SK-N-SH (cell line): ENCODE results near the gene GTF2F2. TPM values are rescaled to one million over a fixed set of nuclear protein-coding genes. Genes with fewer than 3 reads are reported as not detected.

ENCODE experiments used
- CTCF ChIA-PET: fragments of 300-600, 350-600 bp; formaldehyde crosslinking; extraction: SDS; loops from one replicate; lab custom pipeline; 2021; lab: Yijun Ruan, JAX
- POLR2A ChIA-PET: fragments of 350-600 bp; sonication (Branson Sonifier 250); formaldehyde crosslinking; extraction: SDS; loops from one replicate; lab custom pipeline; 2020; ENCODE audit warnings: antibody characterized with exemption, inconsistent platforms; lab: Yijun Ruan, JAX
- DNase-seq: peaks from one replicate; pipeline ENCODE4 v3.0.0; 2012
- H2AFZ ChIP-seq: fragments of 200-600 bp; sonication (generic); 2 replicates; pipeline ENCODE4 v1.8.1; 2016; ENCODE audit warnings: antibody characterized with exemption, mild to moderate bottlenecking, low read depth
- H3F3A ChIP-seq: fragments of 200-600 bp; sonication (generic); replicated peaks from 2 replicates; pipeline ENCODE3; 2016; ENCODE audit warnings: antibody characterized with exemption, mild to moderate bottlenecking; ENCODE audit not compliant: insufficient read depth
- H3K27ac ChIP-seq, 2 experiments: fragments of 200-500 bp in 1 of 2; fragments of 200-600 bp in 1 of 2; sonication (Bioruptor generic) in 1 of 2; sonication (generic), shearing (Covaris generic) in 1 of 2; 2 replicates each; pipeline versions ENCODE4 v1.5.1 to v1.6.1; 2014 to 2016; ENCODE audit warnings: low read depth in 2 of 2, inconsistent platforms in 1 of 2, low read length in 1 of 2, mild to moderate bottlenecking in 1 of 2, mixed read lengths in 1 of 2
- H3K27me3 ChIP-seq: fragments of 200-600 bp; sonication (generic), shearing (Covaris generic); 2 replicates; pipeline ENCODE4 v1.6.1; 2016; ENCODE audit warnings: mixed run types; ENCODE audit not compliant: insufficient read depth
- H3K36me3 ChIP-seq, 2 experiments: fragments of 200-500 bp in 1 of 2; fragments of 200-600 bp in 1 of 2; sonication (Bioruptor generic) in 1 of 2; sonication (generic) in 1 of 2; replicated peaks in 1 of 2; 2 replicates each; pipeline versions ENCODE3 to v1.5.1; 2014 to 2016; ENCODE audit warnings: low read length in 1 of 2, mild to moderate bottlenecking in 1 of 2; ENCODE audit not compliant: insufficient read depth in 2 of 2, control insufficient read depth in 1 of 2
- H3K4me1 ChIP-seq, 2 experiments: fragments of 200-500 bp in 1 of 2; fragments of 200-600 bp in 1 of 2; sonication (Bioruptor generic) in 1 of 2; sonication (generic), shearing (Covaris generic) in 1 of 2; 2 replicates each; pipeline versions ENCODE4 v1.5.1 to v1.6.1; 2014 to 2016; ENCODE audit warnings: low read depth in 1 of 2, low read length in 1 of 2, mixed run types in 1 of 2; ENCODE audit not compliant: insufficient read depth in 2 of 2, control insufficient read depth in 1 of 2
- H3K4me2 ChIP-seq: fragments of 200-600 bp; sonication (generic), shearing (Covaris generic); 2 replicates; pipeline ENCODE4 v1.6.1; 2017; ENCODE audit warnings: mixed run types
- H3K4me3 ChIP-seq, 2 experiments: fragments of 200-500 bp in 1 of 2; fragments of 200-600 bp in 1 of 2; sonication (Bioruptor generic) in 1 of 2; sonication (generic), shearing (Covaris generic) in 1 of 2; 2 replicates each; pipeline versions ENCODE4 v1.5.1 to v1.8.1; 2014 to 2016; ENCODE audit warnings: low read depth in 2 of 2, inconsistent platforms in 1 of 2, low read length in 1 of 2, mild to moderate bottlenecking in 1 of 2, mixed read lengths in 1 of 2, moderate library complexity in 1 of 2
- H3K79me2 ChIP-seq: fragments of 200-600 bp; sonication (generic); 2 replicates; pipeline ENCODE4 v1.8.1; 2017; ENCODE audit warnings: mild to moderate bottlenecking; ENCODE audit not compliant: insufficient read depth
- H3K9ac ChIP-seq: fragments of 200-600 bp; sonication (generic); 2 replicates; pipeline ENCODE4 v1.6.1; 2017; ENCODE audit warnings: mixed run types
- H3K9me2 ChIP-seq: fragments of 200-600 bp; sonication (generic); 2 replicates; pipeline ENCODE4 v1.6.1; 2017; ENCODE audit warnings: mixed run types
- H3K9me3 ChIP-seq: fragments of 200-600 bp; sonication (generic); 2 replicates; pipeline ENCODE4 v1.6.1; 2017; ENCODE audit warnings: mixed run types, mild to moderate bottlenecking, moderate library complexity
- H4K20me1 ChIP-seq: fragments of 200-600 bp; sonication (generic); 2 replicates; pipeline ENCODE4 v1.6.1; 2017; ENCODE audit warnings: mild to moderate bottlenecking, mixed run types; ENCODE audit not compliant: insufficient read depth
- ELF1 ChIP-seq: IDR thresholded peaks from 2 replicates; pipeline ENCODE4 v1.4.0; 2012
- FOXM1 ChIP-seq: IDR thresholded peaks from 2 replicates; pipeline ENCODE4 v1.4.0; 2012; ENCODE audit warnings: low read depth, mild to moderate bottlenecking
- GABPA ChIP-seq: IDR thresholded peaks from 2 replicates; pipeline ENCODE4 v1.4.0; 2012; ENCODE audit warnings: low read depth, mild to moderate bottlenecking
- GATA2 ChIP-seq: sonication (generic); formaldehyde crosslinking; IDR thresholded peaks from 2 replicates; pipeline ENCODE4 v1.5.0; 2020; ENCODE audit warnings: mild to moderate bottlenecking, missing genetic modification reagents
- JUND ChIP-seq: IDR thresholded peaks from 2 replicates; pipeline ENCODE4 v1.4.0; 2012
- MEF2A ChIP-seq: IDR thresholded peaks from 2 replicates; pipeline ENCODE4 v1.4.0; 2012; ENCODE audit warnings: low read depth, borderline replicate concordance
- MXI1 ChIP-seq: IDR thresholded peaks from 2 replicates; pipeline ENCODE4 v1.6.1; 2012; ENCODE audit warnings: mild to moderate bottlenecking, low read depth, low read length, improper control_type of control experiment
- NFIC ChIP-seq: IDR thresholded peaks from 2 replicates; pipeline ENCODE4 v1.4.0; 2012; ENCODE audit warnings: borderline replicate concordance
- POLR2AphosphoS5 ChIP-seq: IDR thresholded peaks from 2 replicates; pipeline ENCODE4 v1.6.1; 2012; ENCODE audit warnings: low read depth, low read length
- RAD21 ChIP-seq: IDR thresholded peaks from 2 replicates; pipeline ENCODE4 v1.6.1; 2012; ENCODE audit warnings: mild to moderate bottlenecking, low read length
- RCOR1 ChIP-seq: fragments of 150-350 bp; IDR thresholded peaks from 2 replicates; pipeline ENCODE4 v1.6.1; 2017; ENCODE audit warnings: antibody characterized with exemption, low read length
- RXRA ChIP-seq: IDR thresholded peaks from 2 replicates; pipeline ENCODE4 v1.4.0; 2012; ENCODE audit warnings: low read depth, mild to moderate bottlenecking, borderline replicate concordance
- SMC3 ChIP-seq: IDR thresholded peaks from 2 replicates; pipeline ENCODE4 v1.6.1; 2012; ENCODE audit warnings: low read depth, low read length, improper control_type of control experiment
- TAF1 ChIP-seq: IDR thresholded peaks from 2 replicates; pipeline ENCODE4 v1.6.1; 2012; ENCODE audit warnings: low read depth, mild to moderate bottlenecking, low read length, moderate library complexity, borderline replicate concordance
- TCF12 ChIP-seq: IDR thresholded peaks from 2 replicates; pipeline ENCODE4 v1.4.0; 2012
- WGBS: methylation state at CpG from one replicate; pipeline ENCODE4 v1.1.6; 2017; ENCODE audit warnings: low lambda C conversion rate; 5-methylcytosine and 5-hydroxymethylcytosine counted together
- polyA plus RNA-seq, 3 experiments: library from polyadenylated mRNA; depleted of rRNA; stranded (reverse); fragments of >200 nt; gene quantifications; 2 replicates each; pipeline ENCODE4 v1.2.3, GENCODE V29; 2012
- TF ChIP-seq, protein P1 (sequence below): IDR thresholded peaks from 2 replicates; pipeline ENCODE4 v1.4.0; 2012; ENCODE audit warnings: low read depth
- TF ChIP-seq, protein P2 (sequence below): IDR thresholded peaks from 2 replicates; pipeline ENCODE4; 2012
- TF ChIP-seq, protein P3 (sequence below): fragments of 200-600 bp; sonication (generic); IDR thresholded peaks from 2 replicates; pipeline ENCODE4 v1.6.1; 2017; ENCODE audit warnings: antibody characterized with exemption, mild to moderate bottlenecking, moderate library complexity
- TF ChIP-seq, protein P4 (sequence below): IDR thresholded peaks from 2 replicates; pipeline ENCODE4 v1.6.1; 2012; ENCODE audit warnings: mild to moderate bottlenecking, low read depth, low read length, moderate library complexity
- TF ChIP-seq, protein P5 (sequence below): fragments of 150-350 bp; IDR thresholded peaks from 2 replicates; pipeline ENCODE4 v1.6.1; 2016; ENCODE audit warnings: mild to moderate bottlenecking, low read depth, low read length

Gene GTF2F2
- polyA plus RNA-seq, 1 of the 3 experiments (the other 2 are of a cell fraction) = 24.2 TPM

DNA sequence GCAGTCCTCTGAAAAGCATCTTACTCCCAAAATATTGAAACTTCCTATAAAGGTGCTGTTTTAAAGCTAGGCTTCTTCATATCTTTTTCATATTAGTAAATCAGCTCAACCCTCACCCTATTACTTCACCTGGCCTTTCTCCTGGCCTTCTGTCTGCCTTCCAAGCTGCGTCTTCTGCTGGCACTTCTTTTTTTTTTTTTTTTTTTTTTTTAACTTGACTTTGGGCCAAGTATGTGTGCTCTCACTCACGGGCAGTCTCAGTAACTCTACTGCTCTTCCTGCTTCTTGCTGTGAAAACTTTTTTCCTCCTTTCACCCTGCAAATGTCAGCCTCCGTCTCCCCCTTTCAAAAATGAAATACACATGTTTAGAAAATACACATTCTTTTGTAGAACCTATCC lies 121.8 kb downstream of the GTF2F2 start:
- Histone ChIP-seq H4K20me1 (no peaks in the 10 kb centered on the region), H3K27ac (peak overlapping the region; percentile 36 to 41; a peak in 2 of 4 replicates), H3K79me2 (peaks cover 40% of the 10 kb centered on the region), H3K4me2 (0 out of 2 replicates have a peak overlapping the region, but pooled peaks have one; percentile 12), H3K9ac (peak overlapping the region; percentile 22; the same call in 1 of the 2 replicates), H3K9me3 (no peaks in the 10 kb centered on the region), H3K9me2 (no peaks in the 10 kb centered on the region), H3K4me1 (peaks cover 2 to 18% of the 10 kb centered on the region in 2 experiments; a peak in 3 of 4 replicates), H3K27me3 (no peaks in the 10 kb centered on the region), H2AFZ (no peak overlapping the region), H3K4me3 (no peak overlapping the region), H3K36me3 (peaks cover 0 to 4% of the 10 kb centered on the region in 2 experiments), H3F3A (peaks cover 17% of the 10 kb centered on the region)
- TF ChIP-seq RCOR1 = no peak
- no peak for TF ChIP-seq POLR2AphosphoS5
- TF ChIP-seq MXI1 = no peak
- TF ChIP-seq SMC3 = no peak
- peak; percentile 89 for TF ChIP-seq NFIC
- TF ChIP-seq JUND = peak; percentile 10; the same call in 1 of the 2 replicates
- TF ChIP-seq, protein P1, sequence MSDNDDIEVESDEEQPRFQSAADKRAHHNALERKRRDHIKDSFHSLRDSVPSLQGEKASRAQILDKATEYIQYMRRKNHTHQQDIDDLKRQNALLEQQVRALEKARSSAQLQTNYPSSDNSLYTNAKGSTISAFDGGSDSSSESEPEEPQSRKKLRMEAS = 0 out of 2 replicates have a peak, but pooled peaks have one; percentile 43
- TF ChIP-seq RAD21 = no peak
- TF ChIP-seq TCF12 = 0 out of 2 replicates have a peak, but pooled peaks have one; percentile 22
- TF ChIP-seq, protein P2, sequence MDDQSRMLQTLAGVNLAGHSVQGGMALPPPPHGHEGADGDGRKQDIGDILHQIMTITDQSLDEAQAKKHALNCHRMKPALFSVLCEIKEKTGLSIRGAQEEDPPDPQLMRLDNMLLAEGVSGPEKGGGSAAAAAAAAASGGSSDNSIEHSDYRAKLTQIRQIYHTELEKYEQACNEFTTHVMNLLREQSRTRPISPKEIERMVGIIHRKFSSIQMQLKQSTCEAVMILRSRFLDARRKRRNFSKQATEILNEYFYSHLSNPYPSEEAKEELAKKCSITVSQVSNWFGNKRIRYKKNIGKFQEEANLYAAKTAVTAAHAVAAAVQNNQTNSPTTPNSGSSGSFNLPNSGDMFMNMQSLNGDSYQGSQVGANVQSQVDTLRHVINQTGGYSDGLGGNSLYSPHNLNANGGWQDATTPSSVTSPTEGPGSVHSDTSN = no peak
- no peak for TF ChIP-seq GATA2 (CRISPR knock-in tag)
- TF ChIP-seq ELF1 = peak; percentile 28; the same call in 1 of the 2 replicates
- no peak for TF ChIP-seq GABPA
- CTCF ChIA-PET = interaction anchor here (1.2 kb wide), 1 partner anchor 195 kb away, joined by 3 read pairs; no protein-coding TSS in a partner anchor
- WGBS = 5% methylated on average over 3 of the region's 3 CpGs
- POLR2A ChIA-PET = no interaction called here
- peak; percentile 10 for DNase-seq

DNA sequence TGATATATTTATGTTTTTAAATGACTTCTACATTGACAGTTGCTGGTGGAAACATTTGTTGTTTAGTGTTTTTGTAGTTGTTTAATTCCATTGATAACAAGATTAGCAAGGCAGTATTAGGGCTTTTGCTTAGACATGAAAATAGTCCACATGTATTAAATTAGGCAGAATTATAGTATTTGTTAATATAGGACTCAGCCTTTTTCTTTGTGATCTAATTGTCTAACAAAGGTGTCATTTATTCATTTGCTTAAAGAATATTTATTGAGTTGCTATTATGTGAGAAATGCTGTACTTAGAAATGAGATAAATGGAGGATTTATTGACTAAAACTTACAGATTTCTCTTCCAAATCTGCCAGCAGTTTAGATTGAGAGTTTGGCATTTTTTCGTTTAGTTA lies 122.2 kb downstream of the GTF2F2 start:
- Histone ChIP-seq H3K9me2 (no peaks in the 10 kb centered on the region), H3F3A (peaks cover 14% of the 10 kb centered on the region), H3K4me3 (no peak overlapping the region), H3K4me2 (0 out of 2 replicates have a peak overlapping the region, but pooled peaks have one; percentile 12), H3K4me1 (peaks cover 2 to 18% of the 10 kb centered on the region in 2 experiments; a peak in 3 of 4 replicates), H3K9me3 (no peaks in the 10 kb centered on the region), H4K20me1 (no peaks in the 10 kb centered on the region), H3K79me2 (peaks cover 44% of the 10 kb centered on the region), H2AFZ (no peak overlapping the region), H3K36me3 (no peaks in the 10 kb centered on the region), H3K9ac (peak overlapping the region; percentile 22; the same call in 1 of the 2 replicates), H3K27ac (peak overlapping the region; percentile 36 to 41; a peak in 2 of 4 replicates), H3K27me3 (no peaks in the 10 kb centered on the region)
- ChIA-PET POLR2A (no interaction called here), CTCF (interaction anchor here (1.2 kb wide), 1 partner anchor 196 kb away, joined by 3 read pairs; no protein-coding TSS in a partner anchor)
- 97% methylated on average over 1 of the region's 1 CpG for WGBS
- no peak for DNase-seq
- TF ChIP-seq RXRA = no peak
- TF ChIP-seq, protein P3, sequence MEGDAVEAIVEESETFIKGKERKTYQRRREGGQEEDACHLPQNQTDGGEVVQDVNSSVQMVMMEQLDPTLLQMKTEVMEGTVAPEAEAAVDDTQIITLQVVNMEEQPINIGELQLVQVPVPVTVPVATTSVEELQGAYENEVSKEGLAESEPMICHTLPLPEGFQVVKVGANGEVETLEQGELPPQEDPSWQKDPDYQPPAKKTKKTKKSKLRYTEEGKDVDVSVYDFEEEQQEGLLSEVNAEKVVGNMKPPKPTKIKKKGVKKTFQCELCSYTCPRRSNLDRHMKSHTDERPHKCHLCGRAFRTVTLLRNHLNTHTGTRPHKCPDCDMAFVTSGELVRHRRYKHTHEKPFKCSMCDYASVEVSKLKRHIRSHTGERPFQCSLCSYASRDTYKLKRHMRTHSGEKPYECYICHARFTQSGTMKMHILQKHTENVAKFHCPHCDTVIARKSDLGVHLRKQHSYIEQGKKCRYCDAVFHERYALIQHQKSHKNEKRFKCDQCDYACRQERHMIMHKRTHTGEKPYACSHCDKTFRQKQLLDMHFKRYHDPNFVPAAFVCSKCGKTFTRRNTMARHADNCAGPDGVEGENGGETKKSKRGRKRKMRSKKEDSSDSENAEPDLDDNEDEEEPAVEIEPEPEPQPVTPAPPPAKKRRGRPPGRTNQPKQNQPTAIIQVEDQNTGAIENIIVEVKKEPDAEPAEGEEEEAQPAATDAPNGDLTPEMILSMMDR = no peak
- TF ChIP-seq TAF1 = no peak
- TF ChIP-seq FOXM1 = no peak
- TF ChIP-seq, protein P1 = no peak
- TF ChIP-seq MEF2A = no peak
- no peak for TF ChIP-seq GATA2 (CRISPR knock-in tag)
- TF ChIP-seq JUND = no peak
- no peak for TF ChIP-seq RCOR1
- TF ChIP-seq, protein P4, sequence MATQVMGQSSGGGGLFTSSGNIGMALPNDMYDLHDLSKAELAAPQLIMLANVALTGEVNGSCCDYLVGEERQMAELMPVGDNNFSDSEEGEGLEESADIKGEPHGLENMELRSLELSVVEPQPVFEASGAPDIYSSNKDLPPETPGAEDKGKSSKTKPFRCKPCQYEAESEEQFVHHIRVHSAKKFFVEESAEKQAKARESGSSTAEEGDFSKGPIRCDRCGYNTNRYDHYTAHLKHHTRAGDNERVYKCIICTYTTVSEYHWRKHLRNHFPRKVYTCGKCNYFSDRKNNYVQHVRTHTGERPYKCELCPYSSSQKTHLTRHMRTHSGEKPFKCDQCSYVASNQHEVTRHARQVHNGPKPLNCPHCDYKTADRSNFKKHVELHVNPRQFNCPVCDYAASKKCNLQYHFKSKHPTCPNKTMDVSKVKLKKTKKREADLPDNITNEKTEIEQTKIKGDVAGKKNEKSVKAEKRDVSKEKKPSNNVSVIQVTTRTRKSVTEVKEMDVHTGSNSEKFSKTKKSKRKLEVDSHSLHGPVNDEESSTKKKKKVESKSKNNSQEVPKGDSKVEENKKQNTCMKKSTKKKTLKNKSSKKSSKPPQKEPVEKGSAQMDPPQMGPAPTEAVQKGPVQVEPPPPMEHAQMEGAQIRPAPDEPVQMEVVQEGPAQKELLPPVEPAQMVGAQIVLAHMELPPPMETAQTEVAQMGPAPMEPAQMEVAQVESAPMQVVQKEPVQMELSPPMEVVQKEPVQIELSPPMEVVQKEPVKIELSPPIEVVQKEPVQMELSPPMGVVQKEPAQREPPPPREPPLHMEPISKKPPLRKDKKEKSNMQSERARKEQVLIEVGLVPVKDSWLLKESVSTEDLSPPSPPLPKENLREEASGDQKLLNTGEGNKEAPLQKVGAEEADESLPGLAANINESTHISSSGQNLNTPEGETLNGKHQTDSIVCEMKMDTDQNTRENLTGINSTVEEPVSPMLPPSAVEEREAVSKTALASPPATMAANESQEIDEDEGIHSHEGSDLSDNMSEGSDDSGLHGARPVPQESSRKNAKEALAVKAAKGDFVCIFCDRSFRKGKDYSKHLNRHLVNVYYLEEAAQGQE = no peak
- TF ChIP-seq, protein P5, sequence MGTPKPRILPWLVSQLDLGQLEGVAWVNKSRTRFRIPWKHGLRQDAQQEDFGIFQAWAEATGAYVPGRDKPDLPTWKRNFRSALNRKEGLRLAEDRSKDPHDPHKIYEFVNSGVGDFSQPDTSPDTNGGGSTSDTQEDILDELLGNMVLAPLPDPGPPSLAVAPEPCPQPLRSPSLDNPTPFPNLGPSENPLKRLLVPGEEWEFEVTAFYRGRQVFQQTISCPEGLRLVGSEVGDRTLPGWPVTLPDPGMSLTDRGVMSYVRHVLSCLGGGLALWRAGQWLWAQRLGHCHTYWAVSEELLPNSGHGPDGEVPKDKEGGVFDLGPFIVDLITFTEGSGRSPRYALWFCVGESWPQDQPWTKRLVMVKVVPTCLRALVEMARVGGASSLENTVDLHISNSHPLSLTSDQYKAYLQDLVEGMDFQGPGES = no peak
